ENCODE data around the gene WTAP. TPM values are rescaled to one million over a fixed set of nuclear protein-coding genes. Genes with fewer than 3 reads are reported as not detected.

Gene WTAP
- total RNA-seq, 1 donor from 2014 or later = 108 TPM

GRCh38 chr6:159680104-159680503, 47.2 kb upstream of the WTAP start:
- no peak for TF ChIP-seq CTCF (IDR thresholded peaks at IDR 0.05; ENCODE audit: partially characterized antibody, unreplicated experiment)
- Mint-ChIP-seq H3K36me3 (ENCODE audit: unreplicated experiment) (no peaks in the 10 kb centered on the region), H3K4me1 (ENCODE audit: low read depth, unreplicated experiment) (no peaks in the 10 kb centered on the region), H3K27me3 (ENCODE audit: unreplicated experiment) (no peaks in the 10 kb centered on the region), H3K9me3 (ENCODE audit: unreplicated experiment) (no peaks in the 10 kb centered on the region), H3K4me3 (ENCODE audit: unreplicated experiment) (no peak overlapping the region), H3K27ac (ENCODE audit: unreplicated experiment) (no peak overlapping the region)
- DNase-seq = no peak

GRCh38 chr6:159681191-159681880, 46.0 kb upstream of the WTAP start:
- DNase-seq = no peak
- Mint-ChIP-seq H3K27me3 (ENCODE audit: unreplicated experiment) (no peaks in the 10 kb centered on the region), H3K4me3 (ENCODE audit: unreplicated experiment) (no peak overlapping the region), H3K4me1 (ENCODE audit: low read depth, unreplicated experiment) (no peaks in the 10 kb centered on the region), H3K36me3 (ENCODE audit: unreplicated experiment) (no peaks in the 10 kb centered on the region), H3K27ac (ENCODE audit: unreplicated experiment) (no peak overlapping the region), H3K9me3 (ENCODE audit: unreplicated experiment) (no peaks in the 10 kb centered on the region)
- TF ChIP-seq CTCF (IDR thresholded peaks at IDR 0.05; ENCODE audit: partially characterized antibody, unreplicated experiment) = no peak

DNA sequence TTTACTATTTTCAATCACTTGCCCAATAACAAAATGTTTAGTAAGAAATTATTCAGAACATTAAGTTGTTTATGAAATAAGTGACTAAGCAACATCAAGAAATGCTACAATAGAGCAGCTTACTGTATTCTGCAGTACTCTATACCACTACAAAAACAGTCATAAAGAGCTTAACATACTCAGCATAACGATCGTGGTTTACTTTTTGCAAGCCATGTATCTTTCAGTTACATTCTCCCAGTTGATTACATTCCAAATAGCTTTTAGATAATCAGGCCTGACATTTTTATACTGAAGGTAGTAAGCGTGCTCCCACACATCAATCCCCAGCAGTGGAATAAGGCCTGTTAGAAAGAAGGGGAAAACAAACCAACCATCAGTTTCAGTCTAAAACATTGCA, 45.0 kb upstream of the WTAP start:
- Mint-ChIP-seq H3K9me3 (ENCODE audit: unreplicated experiment) (no peaks in the 10 kb centered on the region), H3K4me1 (ENCODE audit: low read depth, unreplicated experiment) (no peaks in the 10 kb centered on the region), H3K36me3 (ENCODE audit: unreplicated experiment) (no peaks in the 10 kb centered on the region), H3K27me3 (ENCODE audit: unreplicated experiment) (peaks cover 2% of the 10 kb centered on the region), H3K4me3 (ENCODE audit: unreplicated experiment) (no peak overlapping the region), H3K27ac (ENCODE audit: unreplicated experiment) (no peak overlapping the region)
- no peak for TF ChIP-seq CTCF (IDR thresholded peaks at IDR 0.05; ENCODE audit: partially characterized antibody, unreplicated experiment)
- DNase-seq = no peak

- Mint-ChIP-seq H3K4me3 (ENCODE audit: unreplicated experiment) (no peak overlapping the region), H3K36me3 (ENCODE audit: unreplicated experiment) (no peaks in the 10 kb centered on the region), H3K27me3 (ENCODE audit: unreplicated experiment) (peaks cover 2% of the 10 kb centered on the region), H3K27ac (ENCODE audit: unreplicated experiment) (no peak overlapping the region), H3K9me3 (ENCODE audit: unreplicated experiment) (no peaks in the 10 kb centered on the region), H3K4me1 (ENCODE audit: low read depth, unreplicated experiment) (no peaks in the 10 kb centered on the region)
- no peak for DNase-seq
- no peak for TF ChIP-seq CTCF (IDR thresholded peaks at IDR 0.05; ENCODE audit: partially characterized antibody, unreplicated experiment)
Measured at GRCh38 chr6:159682810-159683209, 44.5 kb upstream of the WTAP start.

DNA sequence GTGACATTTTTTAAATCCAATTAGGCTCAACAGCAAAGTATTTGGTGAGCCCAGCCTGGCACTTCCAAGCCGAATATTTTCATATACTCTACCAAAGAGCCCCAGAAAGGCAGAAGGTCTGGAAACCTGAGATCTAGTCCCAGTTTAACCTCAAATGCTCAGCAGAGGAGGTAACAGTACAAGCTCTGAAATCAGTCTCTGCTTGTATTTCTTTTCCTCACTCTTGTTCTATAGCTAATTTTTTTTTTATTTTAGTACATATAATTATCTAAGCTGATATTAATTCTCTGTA, 43.3 kb upstream of the WTAP start:
- TF ChIP-seq CTCF (IDR thresholded peaks at IDR 0.05; ENCODE audit: partially characterized antibody, unreplicated experiment) = no peak
- Mint-ChIP-seq H3K27ac (ENCODE audit: unreplicated experiment) (no peak overlapping the region), H3K27me3 (ENCODE audit: unreplicated experiment) (peaks cover 2% of the 10 kb centered on the region), H3K9me3 (ENCODE audit: unreplicated experiment) (no peaks in the 10 kb centered on the region), H3K4me3 (ENCODE audit: unreplicated experiment) (no peak overlapping the region), H3K36me3 (ENCODE audit: unreplicated experiment) (no peaks in the 10 kb centered on the region), H3K4me1 (ENCODE audit: low read depth, unreplicated experiment) (no peaks in the 10 kb centered on the region)
- DNase-seq = no peak
